SK-N-SH treated with all-trans-retinoic acid at 6 μM for 48 hours (cell line): ENCODE measurements around the gene LHX5.

ENCODE experiments used
- ATAC-seq: fragments of 200-7000 bp; cut with Tn5 transposase; 3 replicates; pipeline ENCODE4 v1.9.1; 2020; ENCODE audit warnings: mild to moderate bottlenecking, moderate library complexity
- ARNTL ChIP-seq: fragments of 450-650 bp; formaldehyde crosslinking; IDR thresholded peaks from 2 replicates; pipeline ENCODE4 v1.5.0; 2020; ENCODE audit warnings: low read depth, mild to moderate bottlenecking, moderate library complexity, borderline replicate concordance
- BACH2 ChIP-seq: fragments of 250-450 bp; sonication (Bioruptor Pico); IDR thresholded peaks from 2 replicates; pipeline ENCODE4 v1.9.0; 2021; ENCODE audit warnings: mild to moderate bottlenecking, borderline replicate concordance
- CREB5 ChIP-seq: fragments of 250-450 bp; sonication (Bioruptor Pico); IDR thresholded peaks from 2 replicates; pipeline ENCODE4 v1.5.1; 2020; ENCODE audit warnings: low read depth, mild to moderate bottlenecking, moderate library complexity
- CSRNP3 ChIP-seq: fragments of 250-450 bp; sonication (Bioruptor Pico); IDR thresholded peaks from 2 replicates; pipeline ENCODE4 v1.5.1; 2021; ENCODE audit warnings: mild to moderate bottlenecking, moderate library complexity
- ESRRG ChIP-seq: fragments of 250-450 bp; sonication (Bioruptor Pico); IDR thresholded peaks from 2 replicates; pipeline ENCODE4 v1.6.1; 2021; ENCODE audit warnings: mild to moderate bottlenecking
- ISL1 ChIP-seq: fragments of 250-450 bp; sonication (Bioruptor Pico); IDR thresholded peaks from 2 replicates; pipeline ENCODE4 v2.1.2; 2022; ENCODE audit warnings: mild to moderate bottlenecking, moderate library complexity
- OSR1 ChIP-seq: fragments of 250-450 bp; sonication (Bioruptor Pico); IDR thresholded peaks from 2 replicates; pipeline ENCODE4 v1.8.0; 2022; ENCODE audit warnings: moderate library complexity, mild to moderate bottlenecking, inconsistent platforms
- POU6F1 ChIP-seq: fragments of 250-450 bp; sonication (Bioruptor Pico); IDR thresholded peaks from 2 replicates; pipeline ENCODE4 v1.8.0; 2021; ENCODE audit warnings: low read depth, mild to moderate bottlenecking, moderate library complexity, borderline replicate concordance
- PPARA ChIP-seq: fragments of 250-450 bp; sonication (Bioruptor Pico); IDR thresholded peaks from 2 replicates; pipeline ENCODE4 v1.5.0; 2020; ENCODE audit warnings: mild to moderate bottlenecking, borderline replicate concordance
- RARB ChIP-seq: fragments of 250-450 bp; sonication (Bioruptor Pico); IDR thresholded peaks from 2 replicates; pipeline ENCODE4 v1.8.0; 2021; ENCODE audit warnings: mild to moderate bottlenecking, moderate library complexity
- SNAI2 ChIP-seq: fragments of 250-450 bp; sonication (Bioruptor Pico); IDR thresholded peaks from 2 replicates; pipeline ENCODE4 v1.5.0; 2020; ENCODE audit warnings: mild to moderate bottlenecking, moderate library complexity
- TCF4 ChIP-seq: fragments of 250-450 bp; sonication (Bioruptor Pico); IDR thresholded peaks from 2 replicates; pipeline ENCODE4 v1.8.0; 2021; ENCODE audit warnings: mild to moderate bottlenecking, moderate library complexity, borderline replicate concordance
- TOX ChIP-seq: fragments of 250-450 bp; sonication (Bioruptor Pico); IDR thresholded peaks from 2 replicates; pipeline ENCODE4 v1.8.0; 2021; ENCODE audit warnings: mild to moderate bottlenecking, moderate library complexity, borderline replicate concordance
- ZC3H10 ChIP-seq: fragments of 250-450 bp; sonication (Bioruptor Pico); IDR thresholded peaks from 2 replicates; pipeline ENCODE4 v1.5.1; 2021; ENCODE audit warnings: mild to moderate bottlenecking, moderate library complexity
- ZFP3 ChIP-seq: fragments of 250-450 bp; sonication (Bioruptor Pico); IDR thresholded peaks from 2 replicates; pipeline ENCODE4 v1.5.0; 2020; ENCODE audit warnings: mild to moderate bottlenecking, moderate library complexity
- ZFP30 ChIP-seq: fragments of 450-650 bp; formaldehyde crosslinking; IDR thresholded peaks from 2 replicates; pipeline ENCODE4 v1.5.0; 2022; ENCODE audit warnings: mild to moderate bottlenecking, moderate library complexity
- ZNF565 ChIP-seq: fragments of 450-650 bp; formaldehyde crosslinking; conservative IDR thresholded peaks from 2 replicates; pipeline ENCODE4 v1.5.0; 2020; ENCODE audit warnings: low read depth, mild to moderate bottlenecking, moderate library complexity
- ZNF70 ChIP-seq: fragments of 450-650 bp; formaldehyde crosslinking; IDR thresholded peaks from 2 replicates; pipeline ENCODE4 v1.5.0; 2020; ENCODE audit warnings: mild to moderate bottlenecking, moderate library complexity
- ZNF8 ChIP-seq: fragments of 450-650 bp; formaldehyde crosslinking; IDR thresholded peaks from 2 replicates; pipeline ENCODE4 v1.5.0; 2020; ENCODE audit warnings: mild to moderate bottlenecking, moderate library complexity
- TF ChIP-seq, protein P1 (sequence below): fragments of 250-450 bp; sonication (Bioruptor Pico); IDR thresholded peaks from 2 replicates; pipeline ENCODE4 v1.5.0; 2020; ENCODE audit warnings: mild to moderate bottlenecking, moderate library complexity
- TF ChIP-seq, protein P2 (sequence below): fragments of 250-450 bp; sonication (Bioruptor Pico); IDR thresholded peaks from 2 replicates; pipeline ENCODE4 v1.8.0; 2020; ENCODE audit warnings: mild to moderate bottlenecking, moderate library complexity, borderline replicate concordance

LHX5 gene

DNA sequence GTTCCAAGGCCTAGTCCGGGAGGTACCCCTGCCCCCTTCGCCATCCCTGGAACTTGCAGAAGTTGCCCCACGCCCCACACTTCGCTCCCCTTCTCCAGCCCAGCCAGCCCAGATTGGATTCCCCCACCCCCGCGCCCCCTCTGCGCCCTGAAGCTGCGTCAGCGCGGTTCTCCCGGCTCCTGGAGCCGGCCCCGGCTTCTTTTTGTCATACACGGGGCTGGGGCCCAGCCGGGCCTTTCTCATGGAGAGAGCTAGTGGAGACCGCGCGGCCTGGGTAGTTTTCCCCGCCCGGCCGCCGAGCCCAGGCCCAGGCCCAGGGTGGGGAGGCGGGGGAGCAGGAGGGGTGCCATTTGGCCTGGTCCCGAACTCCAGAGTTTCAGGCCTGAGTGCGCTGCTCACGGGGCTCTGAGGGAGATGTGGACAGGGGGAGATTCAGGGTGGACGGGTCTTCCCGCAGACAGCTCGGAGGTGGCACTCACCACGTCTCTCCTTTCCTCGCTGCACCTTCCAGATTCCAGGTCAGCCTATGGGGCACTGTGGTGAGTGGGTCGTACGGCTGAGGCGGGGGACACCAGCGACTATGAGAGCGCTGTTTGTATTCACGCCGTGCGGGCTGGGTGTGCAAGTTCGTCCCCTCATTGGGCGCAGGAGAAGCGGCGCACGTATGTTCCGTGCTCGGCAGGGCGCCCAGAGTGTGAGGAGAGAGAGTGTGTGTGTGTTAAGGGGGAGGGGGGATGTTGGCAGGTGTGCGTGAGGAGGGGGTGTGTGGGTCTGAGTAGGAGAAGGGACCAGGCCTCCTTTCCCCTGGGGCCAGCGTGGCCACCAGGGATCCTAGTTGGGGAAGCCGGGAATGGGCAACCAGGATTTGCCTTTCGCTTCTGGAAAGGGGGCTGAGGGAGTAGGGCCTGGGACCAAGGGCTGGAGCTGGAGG lies 785 bp upstream of the LHX5 start:
- ATAC-seq: no peak
- TF ChIP-seq ISL1 (CRISPR knock-in tag) (no peak), ZFP3 (no peak), ZNF8 (CRISPR knock-in tag) (no peak), ZFP30 (CRISPR knock-in tag) (no peak), TOX (CRISPR knock-in tag) (no peak), TCF4 (CRISPR knock-in tag) (no peak), CSRNP3 (CRISPR knock-in tag) (no peak), CREB5 (CRISPR knock-in tag) (no peak), SNAI2 (CRISPR knock-in tag) (no peak), RARB (no peak), ESRRG (no peak), ZNF70 (CRISPR knock-in tag) (no peak), BACH2 (no peak), ARNTL (CRISPR knock-in tag) (no peak), ZNF565 (CRISPR knock-in tag) (no peak), OSR1 (no peak), PPARA (CRISPR knock-in tag) (no peak), ZC3H10 (CRISPR knock-in tag) (no peak)
- TF ChIP-seq, protein P1, sequence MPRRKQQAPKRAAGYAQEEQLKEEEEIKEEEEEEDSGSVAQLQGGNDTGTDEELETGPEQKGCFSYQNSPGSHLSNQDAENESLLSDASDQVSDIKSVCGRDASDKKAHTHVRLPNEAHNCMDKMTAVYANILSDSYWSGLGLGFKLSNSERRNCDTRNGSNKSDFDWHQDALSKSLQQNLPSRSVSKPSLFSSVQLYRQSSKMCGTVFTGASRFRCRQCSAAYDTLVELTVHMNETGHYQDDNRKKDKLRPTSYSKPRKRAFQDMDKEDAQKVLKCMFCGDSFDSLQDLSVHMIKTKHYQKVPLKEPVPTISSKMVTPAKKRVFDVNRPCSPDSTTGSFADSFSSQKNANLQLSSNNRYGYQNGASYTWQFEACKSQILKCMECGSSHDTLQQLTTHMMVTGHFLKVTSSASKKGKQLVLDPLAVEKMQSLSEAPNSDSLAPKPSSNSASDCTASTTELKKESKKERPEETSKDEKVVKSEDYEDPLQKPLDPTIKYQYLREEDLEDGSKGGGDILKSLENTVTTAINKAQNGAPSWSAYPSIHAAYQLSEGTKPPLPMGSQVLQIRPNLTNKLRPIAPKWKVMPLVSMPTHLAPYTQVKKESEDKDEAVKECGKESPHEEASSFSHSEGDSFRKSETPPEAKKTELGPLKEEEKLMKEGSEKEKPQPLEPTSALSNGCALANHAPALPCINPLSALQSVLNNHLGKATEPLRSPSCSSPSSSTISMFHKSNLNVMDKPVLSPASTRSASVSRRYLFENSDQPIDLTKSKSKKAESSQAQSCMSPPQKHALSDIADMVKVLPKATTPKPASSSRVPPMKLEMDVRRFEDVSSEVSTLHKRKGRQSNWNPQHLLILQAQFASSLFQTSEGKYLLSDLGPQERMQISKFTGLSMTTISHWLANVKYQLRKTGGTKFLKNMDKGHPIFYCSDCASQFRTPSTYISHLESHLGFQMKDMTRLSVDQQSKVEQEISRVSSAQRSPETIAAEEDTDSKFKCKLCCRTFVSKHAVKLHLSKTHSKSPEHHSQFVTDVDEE (CRISPR knock-in tag): no peak
- TF ChIP-seq, protein P2, sequence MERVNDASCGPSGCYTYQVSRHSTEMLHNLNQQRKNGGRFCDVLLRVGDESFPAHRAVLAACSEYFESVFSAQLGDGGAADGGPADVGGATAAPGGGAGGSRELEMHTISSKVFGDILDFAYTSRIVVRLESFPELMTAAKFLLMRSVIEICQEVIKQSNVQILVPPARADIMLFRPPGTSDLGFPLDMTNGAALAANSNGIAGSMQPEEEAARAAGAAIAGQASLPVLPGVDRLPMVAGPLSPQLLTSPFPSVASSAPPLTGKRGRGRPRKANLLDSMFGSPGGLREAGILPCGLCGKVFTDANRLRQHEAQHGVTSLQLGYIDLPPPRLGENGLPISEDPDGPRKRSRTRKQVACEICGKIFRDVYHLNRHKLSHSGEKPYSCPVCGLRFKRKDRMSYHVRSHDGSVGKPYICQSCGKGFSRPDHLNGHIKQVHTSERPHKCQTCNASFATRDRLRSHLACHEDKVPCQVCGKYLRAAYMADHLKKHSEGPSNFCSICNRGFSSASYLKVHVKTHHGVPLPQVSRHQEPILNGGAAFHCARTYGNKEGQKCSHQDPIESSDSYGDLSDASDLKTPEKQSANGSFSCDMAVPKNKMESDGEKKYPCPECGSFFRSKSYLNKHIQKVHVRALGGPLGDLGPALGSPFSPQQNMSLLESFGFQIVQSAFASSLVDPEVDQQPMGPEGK (CRISPR knock-in tag): no peak

DNA sequence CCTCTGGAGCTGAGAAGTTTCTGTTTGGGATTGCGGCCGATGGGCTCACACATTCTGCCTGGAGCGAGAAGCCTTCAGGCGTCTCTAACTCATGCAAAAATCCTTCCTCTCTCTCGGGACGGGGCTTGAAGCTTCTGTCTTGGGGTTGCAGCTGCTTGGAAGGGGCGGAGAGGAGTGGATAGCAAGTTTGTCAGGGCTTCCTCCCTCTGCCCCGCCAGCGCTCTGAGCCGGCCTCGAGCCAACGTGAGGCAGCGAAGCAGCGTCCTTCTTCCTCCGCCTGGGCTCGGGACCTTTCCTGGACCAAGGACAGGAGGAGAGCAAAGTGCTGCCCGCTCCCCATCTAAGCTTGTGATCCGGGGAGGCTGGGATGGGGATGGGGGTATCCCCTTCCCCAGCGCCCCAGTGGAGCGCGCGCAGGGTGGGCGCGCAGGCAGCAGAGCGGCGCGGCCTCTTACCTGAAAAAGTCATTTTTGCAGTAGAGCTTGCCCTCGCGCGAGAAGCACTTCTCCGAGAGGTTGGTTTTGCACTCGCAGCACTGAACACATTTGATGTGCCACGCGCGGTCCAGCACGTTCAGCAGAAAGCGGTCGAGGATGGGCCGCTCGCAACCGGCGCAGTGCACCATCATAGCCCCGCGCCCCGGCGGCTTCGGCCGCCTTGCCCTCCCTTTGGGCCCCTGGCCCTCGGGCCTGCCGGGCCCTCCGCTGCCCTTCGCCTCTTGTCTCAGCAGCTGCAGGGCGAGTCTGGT lies 626 bp downstream of the LHX5 start:
- no peak for ATAC-seq
- no peak for TF ChIP-seq OSR1

- ATAC-seq: no peak
- TF ChIP-seq CSRNP3 (CRISPR knock-in tag): no peak
- TF ChIP-seq TCF4 (CRISPR knock-in tag): no peak
- TF ChIP-seq ISL1 (CRISPR knock-in tag): no peak
- no peak for TF ChIP-seq POU6F1 (CRISPR knock-in tag)
- TF ChIP-seq SNAI2 (CRISPR knock-in tag): no peak
- no peak for TF ChIP-seq ZFP30 (CRISPR knock-in tag)
- TF ChIP-seq, protein P1 (CRISPR knock-in tag): no peak
- TF ChIP-seq OSR1: no peak
- TF ChIP-seq PPARA (CRISPR knock-in tag): no peak
Measured at GRCh38 chr12:113469949-113470743, 1.5 kb downstream of the LHX5 start.
